ENCODE results near the gene DENND1A.

DENND1A gene

GRCh38 chr9:123346826-123347225 is 583.1 kb downstream of the DENND1A start:
- no peak for DNase-seq

- no peak for DNase-seq
These were observed 583.9 kb downstream of the DENND1A start for GRCh38 chr9:123346026-123346425.

- DNase-seq: no peak
These were observed 584.4 kb downstream of the DENND1A start for GRCh38 chr9:123345567-123345955.

GRCh38 chr9:123344192-123344949 is 585.6 kb downstream of the DENND1A start:
- DNase-seq: no peak

- no peak for DNase-seq
These were observed 586.3 kb downstream of the DENND1A start for GRCh38 chr9:123343443-123344191.

- DNase-seq: no peak
These were observed 587.7 kb downstream of the DENND1A start for GRCh38 chr9:123342247-123342646.

- no peak for DNase-seq
These were observed 588.1 kb downstream of the DENND1A start for GRCh38 chr9:123341816-123342215.

GRCh38 chr9:123339666-123340510 is 590.0 kb downstream of the DENND1A start:
- no peak for DNase-seq

- DNase-seq: no peak
These were observed 590.9 kb downstream of the DENND1A start for GRCh38 chr9:123338710-123339665.

- no peak for DNase-seq
These were observed 592.0 kb downstream of the DENND1A start for GRCh38 chr9:123337971-123338370.

- no peak for DNase-seq
These were observed 593.0 kb downstream of the DENND1A start for GRCh38 chr9:123336959-123337358.

- DNase-seq: no peak
These were observed 593.5 kb downstream of the DENND1A start for GRCh38 chr9:123336449-123336848.

- no peak for DNase-seq
These were observed 594.0 kb downstream of the DENND1A start for GRCh38 chr9:123335986-123336329.

GRCh38 chr9:123335193-123335985 is 594.5 kb downstream of the DENND1A start:
- peak; percentile 79 for DNase-seq

- DNase-seq: no peak
These were observed 595.3 kb downstream of the DENND1A start for GRCh38 chr9:123334639-123335038.

- peak; percentile 45 for DNase-seq
These were observed 596.8 kb downstream of the DENND1A start for GRCh38 chr9:123333058-123333669.

GRCh38 chr9:123331346-123332060 is 598.4 kb downstream of the DENND1A start:
- DNase-seq: no peak
